GM19467 (cell line): ENCODE results near the gene SUCLG2.

Source experiments
- ATAC-seq: cut with Tn5 transposase; IDR thresholded peaks from one replicate; pipeline ENCODE4 v1.9.1; 2021; ENCODE audit warnings: mild to moderate bottlenecking, moderate library complexity; ENCODE audit not compliant: unreplicated experiment

SUCLG2 gene

GRCh38 chr3:67401921-67402320 lies 252.5 kb downstream of the SUCLG2 start:
- no peak for ATAC-seq

- no peak for ATAC-seq
Measured at GRCh38 chr3:67400476-67400875, 253.9 kb downstream of the SUCLG2 start.

DNA sequence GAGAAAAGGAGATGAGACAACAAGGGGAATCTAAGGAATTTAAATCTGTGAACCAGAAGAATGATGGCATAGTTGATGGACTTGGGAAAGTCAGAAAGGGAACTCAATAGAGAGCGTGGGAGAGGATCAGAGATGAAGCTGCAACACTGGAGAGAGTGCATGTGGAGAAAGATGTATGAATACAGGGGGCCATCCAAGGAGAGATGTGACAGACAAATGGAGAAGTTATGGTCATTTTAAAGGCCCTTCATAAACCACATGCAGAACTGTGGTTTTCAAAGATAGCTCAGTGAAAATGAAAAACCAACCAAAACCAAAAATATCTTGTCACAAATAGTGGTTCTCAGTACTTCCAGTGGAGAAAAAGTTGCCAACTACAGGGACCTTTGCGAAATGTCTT lies 265.2 kb downstream of the SUCLG2 start:
- ATAC-seq: peak; percentile 88

- ATAC-seq: no peak
Measured at GRCh38 chr3:67388738-67389137, 265.7 kb downstream of the SUCLG2 start.

GRCh38 chr3:67386451-67386850 lies 268.0 kb downstream of the SUCLG2 start:
- ATAC-seq: no peak

GRCh38 chr3:67384760-67385397 lies 269.5 kb downstream of the SUCLG2 start:
- no peak for ATAC-seq

- ATAC-seq: no peak
Measured at GRCh38 chr3:67384016-67384415, 270.4 kb downstream of the SUCLG2 start.

- no peak for ATAC-seq
Measured at GRCh38 chr3:67383379-67383778, 271.0 kb downstream of the SUCLG2 start.

DNA sequence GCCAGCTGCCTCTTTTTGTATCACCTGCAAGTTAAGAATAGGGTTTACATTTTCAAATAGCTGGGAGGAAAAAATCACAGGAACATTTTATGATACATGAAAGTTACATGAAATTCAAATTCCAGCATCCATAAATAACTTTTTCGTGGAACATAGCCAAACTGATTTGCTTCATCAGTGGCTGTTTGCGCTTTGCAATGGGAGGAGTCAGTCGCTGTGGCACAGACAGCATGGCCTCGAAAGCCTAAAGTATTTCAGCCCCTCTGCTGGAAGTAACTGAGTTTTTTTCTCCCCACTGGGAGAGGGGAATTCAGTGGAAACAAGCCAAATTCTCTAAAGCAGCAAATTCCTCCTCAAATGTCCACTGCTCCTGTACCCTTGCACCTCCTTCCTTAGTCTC lies 271.9 kb downstream of the SUCLG2 start:
- no peak for ATAC-seq

GRCh38 chr3:67381667-67382272 lies 272.6 kb downstream of the SUCLG2 start:
- no peak for ATAC-seq

DNA sequence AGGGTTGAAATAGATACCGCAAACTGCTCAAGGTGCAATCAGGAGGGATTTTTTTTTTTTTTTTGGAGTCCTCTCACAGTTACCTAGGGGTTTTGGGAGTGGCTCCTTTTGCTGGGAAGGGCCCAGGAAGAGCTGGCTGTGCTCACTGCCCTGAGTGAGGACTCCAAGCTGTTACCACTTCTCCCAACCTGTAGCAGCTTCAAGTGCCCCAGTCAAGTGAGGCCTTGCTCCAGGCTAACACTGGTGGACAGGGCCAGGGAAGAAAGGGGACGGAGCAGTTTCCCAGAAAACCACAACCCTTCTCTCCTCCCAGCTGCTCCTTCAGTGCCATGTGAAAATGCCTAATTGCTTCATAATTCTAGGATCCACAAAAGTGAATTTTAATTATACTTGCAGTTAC lies 274.3 kb downstream of the SUCLG2 start:
- no peak for ATAC-seq

GRCh38 chr3:67377299-67377698 lies 277.1 kb downstream of the SUCLG2 start:
- no peak for ATAC-seq

DNA sequence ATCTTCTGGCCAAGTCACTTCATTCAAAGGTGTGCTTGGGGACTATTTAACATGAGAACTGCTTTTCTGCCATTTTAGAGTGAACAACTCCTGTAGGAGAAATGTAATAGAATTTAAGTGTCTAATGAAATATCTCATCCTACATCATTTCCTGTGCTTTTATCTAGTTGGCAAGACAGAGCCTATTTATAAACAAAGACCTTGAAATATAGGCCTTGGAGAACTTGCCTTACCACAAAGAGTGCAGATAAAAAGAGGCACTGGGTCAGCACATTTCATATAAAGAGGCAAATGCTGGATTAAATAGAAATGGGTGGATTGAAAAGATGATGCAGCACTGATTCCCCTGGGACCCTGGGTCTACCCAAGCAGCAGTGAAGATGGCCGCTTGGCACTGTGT lies 278.0 kb downstream of the SUCLG2 start:
- ATAC-seq: no peak

DNA sequence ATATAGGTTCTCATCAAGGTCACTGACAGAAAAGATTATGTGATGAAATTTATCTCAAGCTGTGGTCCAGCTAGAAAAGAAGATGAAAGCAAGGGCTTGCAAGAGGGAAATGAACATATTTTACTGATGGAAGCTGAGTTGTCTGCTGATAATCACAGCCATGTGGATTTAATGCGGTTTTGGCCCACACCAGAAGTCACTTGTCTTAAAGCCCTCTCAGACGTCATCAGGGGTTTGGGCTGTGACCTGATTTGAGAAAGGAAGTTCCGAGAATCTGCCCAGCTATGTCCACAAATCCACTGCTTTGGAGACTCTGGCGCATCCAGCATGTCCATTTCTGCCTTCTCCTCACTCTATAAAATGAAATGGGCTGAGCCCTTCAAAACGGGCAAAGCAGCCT lies 278.4 kb downstream of the SUCLG2 start:
- no peak for ATAC-seq

DNA sequence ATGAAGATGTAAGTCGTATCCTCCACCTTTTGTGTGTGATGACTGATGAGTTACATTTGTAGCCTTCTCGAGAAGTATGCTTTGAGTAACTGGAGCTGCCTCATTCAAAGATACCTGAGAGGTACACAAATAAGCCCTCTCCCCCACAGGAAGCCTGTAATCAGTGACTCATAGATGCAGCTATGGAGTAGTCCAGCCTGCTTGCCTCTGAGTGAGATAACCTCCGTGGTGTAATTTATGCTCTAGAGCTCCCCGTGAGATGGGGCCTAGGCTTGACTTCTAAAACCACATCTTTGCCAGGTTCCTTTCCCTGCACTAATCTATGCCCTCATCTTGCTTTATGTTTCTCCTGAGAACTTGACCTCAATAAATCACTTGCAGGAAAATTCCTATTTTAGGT lies 291.7 kb downstream of the SUCLG2 start:
- no peak for ATAC-seq

- ATAC-seq: no peak
Measured at GRCh38 chr3:67361770-67362169, 292.6 kb downstream of the SUCLG2 start.

GRCh38 chr3:67361323-67361722 lies 293.1 kb downstream of the SUCLG2 start:
- ATAC-seq: no peak

DNA sequence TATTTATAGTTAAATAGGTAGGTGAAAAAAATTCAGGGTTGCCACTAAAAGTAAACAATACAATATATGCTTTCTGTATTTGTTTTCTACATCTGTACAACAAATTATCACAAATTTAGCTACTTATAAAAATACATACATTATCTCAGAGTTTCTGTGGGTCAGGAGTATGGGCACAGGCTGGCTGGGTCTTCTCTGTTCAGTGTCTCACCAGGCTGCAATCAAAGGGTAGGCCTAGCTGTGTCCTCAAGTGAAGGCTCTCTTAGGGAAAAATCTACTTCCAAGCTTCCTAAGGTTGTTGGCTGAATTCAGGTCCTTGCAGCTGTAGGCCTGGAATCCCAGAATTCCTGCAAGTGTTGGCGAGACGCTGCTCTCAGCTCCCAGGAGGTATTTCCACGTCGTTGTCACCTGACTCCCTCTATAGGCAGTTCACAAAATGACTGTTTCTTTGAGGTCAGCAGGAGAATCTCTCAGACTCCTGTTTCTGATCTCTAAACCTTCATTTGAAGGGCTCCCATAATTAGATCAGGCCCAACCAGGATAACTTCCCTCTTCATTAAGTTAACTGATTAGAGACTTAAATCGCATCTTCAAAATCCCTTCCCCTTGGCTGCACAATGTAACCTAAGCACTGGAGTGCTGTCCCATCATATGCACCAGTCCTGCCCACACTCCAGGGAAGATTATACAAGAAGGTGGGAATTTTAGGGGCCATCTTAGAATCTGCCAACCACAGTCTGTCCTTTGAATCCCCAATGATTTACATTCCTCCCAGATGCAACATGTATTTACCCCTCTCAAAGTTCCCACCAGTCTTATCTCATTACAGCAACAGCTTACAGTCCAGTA lies 296.6 kb downstream of the SUCLG2 start:
- no peak for ATAC-seq

DNA sequence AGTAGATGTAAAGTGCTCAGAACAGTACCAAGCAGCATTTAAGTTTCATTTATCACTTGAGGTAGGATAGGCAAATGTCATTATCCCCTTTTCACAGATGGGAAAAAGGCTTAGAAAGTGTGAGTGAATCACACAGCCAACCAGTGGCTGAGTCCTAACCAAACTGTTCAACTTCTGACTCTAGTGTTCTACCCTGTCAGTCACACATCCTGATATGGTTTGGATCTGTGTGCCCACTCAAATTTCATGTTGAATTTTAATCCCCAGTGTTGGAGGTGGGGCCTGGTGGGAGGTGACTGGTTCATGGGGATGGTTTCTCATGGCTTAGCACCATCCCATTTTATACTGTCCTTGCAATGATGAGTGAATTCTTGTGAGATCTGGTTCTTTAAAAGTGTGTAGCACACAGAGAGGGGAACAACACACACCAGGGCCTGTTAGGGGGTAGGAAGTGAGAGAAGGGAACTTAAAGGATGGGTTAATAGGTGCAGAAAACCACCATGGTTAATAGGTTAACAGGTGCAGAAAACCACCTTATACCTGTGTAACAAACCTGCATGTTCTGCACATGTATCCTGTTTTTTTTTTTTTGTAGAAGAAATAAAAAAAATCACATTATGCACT lies 304.7 kb downstream of the SUCLG2 start:
- ATAC-seq: peak; percentile 83

GRCh38 chr3:67346081-67346480 lies 308.3 kb downstream of the SUCLG2 start:
- ATAC-seq: no peak

GRCh38 chr3:67335813-67336212 lies 318.6 kb downstream of the SUCLG2 start:
- ATAC-seq: no peak

- no peak for ATAC-seq
Measured at GRCh38 chr3:67334588-67334987, 319.8 kb downstream of the SUCLG2 start.
